NCI-H2107 treated with DMSO at 0.1 percent for 48 hours (cell line): ENCODE data around the gene PRRT1B.

ENCODE experiments used
- DNase-seq: peaks from one replicate; lab custom pipeline; 2025; ENCODE audit not compliant: unreplicated experiment; lab: John Stamatoyannopoulos, UW

Gene PRRT1B

GRCh38 chr9:131522257-131523085 is 22.9 kb upstream of the PRRT1B start:
- DNase-seq = no peak

GRCh38 chr9:131523086-131523388 is 22.3 kb upstream of the PRRT1B start:
- no peak for DNase-seq

- DNase-seq = no peak
These were observed 21.6 kb upstream of the PRRT1B start for GRCh38 chr9:131523451-131524435.

DNA sequence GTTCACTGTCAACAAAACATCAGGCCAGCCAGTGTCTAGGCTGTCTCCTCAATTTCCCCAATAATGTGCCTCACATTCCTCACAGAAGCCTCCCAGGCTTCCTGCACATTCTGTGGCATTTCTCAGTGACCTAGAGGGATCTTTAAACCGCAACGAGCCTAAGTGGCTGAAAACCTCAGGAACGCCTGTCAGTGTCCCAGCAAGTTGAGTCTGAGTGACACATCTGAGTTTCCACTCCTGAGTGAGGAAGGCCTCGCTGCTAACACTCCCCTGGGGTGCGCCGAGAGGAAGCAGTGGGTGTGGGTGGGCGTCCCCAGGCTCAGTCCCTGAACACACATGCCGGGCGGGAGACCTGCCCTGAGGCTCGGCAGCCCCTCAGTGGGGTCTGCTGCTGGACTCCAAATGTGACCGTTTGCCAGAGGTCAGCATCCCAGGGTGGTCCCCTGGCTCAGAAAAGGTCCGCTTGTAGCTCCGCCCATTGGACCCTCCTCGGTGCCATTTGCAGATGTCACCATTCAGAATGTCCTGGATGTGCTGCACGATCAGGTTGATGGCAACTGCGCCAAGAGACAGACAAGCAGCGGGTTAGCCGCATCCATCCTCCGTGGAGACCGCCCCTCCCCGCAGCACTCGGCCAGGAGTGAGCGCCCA is 20.5 kb upstream of the PRRT1B start:
- DNase-seq = no peak

DNA sequence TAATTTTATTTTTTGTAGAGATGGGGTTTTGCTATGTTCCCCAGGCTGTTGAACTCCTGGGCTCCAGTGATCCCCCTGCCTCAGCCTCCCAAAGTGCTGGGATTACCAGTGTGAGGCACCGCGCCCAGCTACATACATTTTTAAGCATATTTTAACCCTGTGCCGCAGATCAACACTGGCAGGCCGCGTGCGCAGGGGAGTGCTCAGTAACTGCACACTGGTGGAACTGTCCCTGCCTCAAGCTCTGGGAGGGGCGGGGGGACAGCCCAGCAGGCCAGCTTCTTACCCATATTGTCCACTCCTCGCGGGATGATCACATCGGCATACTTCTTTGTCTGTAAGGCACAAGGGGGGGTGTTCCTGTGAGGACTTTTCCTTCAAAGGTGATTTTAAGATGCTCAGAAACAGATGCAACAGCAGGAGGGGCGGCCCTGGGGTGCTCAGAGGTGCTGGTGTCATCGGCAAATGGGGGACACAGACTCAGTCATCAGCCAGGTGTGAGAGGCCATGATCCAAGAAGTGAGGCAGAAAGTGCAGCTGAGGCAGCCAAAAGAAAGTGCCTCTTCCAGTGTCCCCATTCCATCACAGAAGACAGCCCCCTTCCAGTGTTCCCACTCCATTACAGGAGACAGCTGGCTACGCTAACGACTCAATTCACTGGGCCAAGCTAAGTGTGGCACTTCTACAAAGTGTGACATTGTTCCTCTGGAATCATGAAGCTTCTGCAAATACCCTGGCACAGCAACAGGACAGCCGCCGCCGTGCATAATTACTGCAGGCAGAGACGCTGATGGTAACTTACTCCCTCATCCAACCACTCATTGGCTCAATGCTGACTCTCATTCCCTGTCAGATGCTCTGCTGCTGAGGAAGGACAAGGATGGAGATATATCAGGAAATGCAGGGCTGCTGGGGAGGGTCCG is 19.4 kb upstream of the PRRT1B start:
- DNase-seq = no peak

- DNase-seq = no peak
These were observed 17.1 kb upstream of the PRRT1B start for GRCh38 chr9:131528186-131528585.

DNA sequence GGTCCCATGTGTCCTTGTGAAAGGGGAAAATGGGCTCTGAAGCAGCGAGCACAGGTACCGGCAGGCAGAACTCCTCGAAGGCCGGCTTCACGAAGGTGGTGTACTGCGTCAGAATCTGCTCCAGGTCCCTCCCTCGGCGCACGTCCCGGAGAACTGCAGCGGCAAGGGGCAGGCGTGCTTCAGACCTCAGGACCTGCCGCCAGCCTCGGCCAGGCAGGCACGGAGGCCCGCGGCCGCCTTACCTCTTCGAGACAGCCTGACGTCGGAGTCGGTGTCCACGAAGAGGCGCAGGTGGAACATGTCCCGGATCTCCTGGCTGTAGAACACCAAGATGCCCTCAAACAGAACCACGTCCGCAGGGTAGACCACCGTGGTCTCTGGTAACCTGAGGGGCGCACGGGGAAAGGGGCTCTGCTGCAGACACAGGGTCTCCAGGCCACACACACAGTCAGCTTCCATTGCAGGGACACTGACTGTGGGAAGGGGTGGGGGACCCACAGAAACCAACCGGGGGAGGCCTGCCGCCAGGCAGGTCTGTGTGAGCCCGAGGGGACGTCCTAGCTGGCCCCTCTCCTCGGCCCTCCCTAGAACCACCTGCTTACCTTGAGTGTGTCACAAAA is 16.3 kb upstream of the PRRT1B start:
- DNase-seq = no peak

DNA sequence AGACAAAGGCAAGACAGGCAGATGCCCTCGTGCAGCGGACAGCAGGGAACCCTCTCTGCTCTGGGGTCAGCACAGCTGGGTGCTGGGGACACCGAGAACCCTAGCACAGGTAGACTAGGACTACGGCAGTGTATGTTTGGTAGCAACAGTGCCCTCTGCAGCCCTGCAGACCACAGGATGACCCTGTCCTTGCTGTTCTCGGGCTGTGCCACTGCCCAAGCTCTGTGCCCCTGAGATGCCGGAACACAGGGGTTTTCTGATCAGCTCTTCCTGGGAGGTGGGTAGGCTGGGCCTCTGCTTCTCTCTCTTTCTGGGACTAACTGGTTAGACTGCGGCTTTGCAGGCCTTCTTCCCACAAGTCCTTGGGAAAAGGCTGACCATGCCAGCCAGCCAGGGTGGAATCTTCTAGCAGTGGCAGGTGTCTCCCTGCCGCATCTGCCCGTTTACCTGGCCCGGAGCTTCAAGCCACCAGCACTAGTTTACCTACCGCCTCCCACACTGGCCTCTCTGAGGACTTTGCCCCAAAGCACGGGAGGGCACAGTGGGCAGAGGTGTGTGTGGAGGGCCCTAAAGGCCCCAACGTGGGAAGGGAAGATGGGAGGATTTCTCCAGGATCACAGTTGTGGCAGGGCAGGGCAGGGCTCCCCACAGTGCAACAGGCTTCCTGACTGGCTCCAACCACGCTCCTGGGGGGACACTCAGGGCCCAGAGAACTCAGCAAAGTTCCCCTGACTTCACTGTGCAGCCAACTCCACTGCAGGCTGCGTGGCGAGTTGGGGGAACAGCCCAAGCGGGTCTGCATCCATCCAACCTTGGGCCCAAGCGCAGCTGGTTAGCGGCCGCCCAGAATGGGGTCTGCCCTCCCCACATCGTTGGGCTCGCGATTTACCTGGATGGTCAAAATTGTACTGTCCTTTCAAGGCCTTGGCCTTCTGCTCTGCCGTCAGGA is 15.5 kb upstream of the PRRT1B start:
- no peak for DNase-seq

DNA sequence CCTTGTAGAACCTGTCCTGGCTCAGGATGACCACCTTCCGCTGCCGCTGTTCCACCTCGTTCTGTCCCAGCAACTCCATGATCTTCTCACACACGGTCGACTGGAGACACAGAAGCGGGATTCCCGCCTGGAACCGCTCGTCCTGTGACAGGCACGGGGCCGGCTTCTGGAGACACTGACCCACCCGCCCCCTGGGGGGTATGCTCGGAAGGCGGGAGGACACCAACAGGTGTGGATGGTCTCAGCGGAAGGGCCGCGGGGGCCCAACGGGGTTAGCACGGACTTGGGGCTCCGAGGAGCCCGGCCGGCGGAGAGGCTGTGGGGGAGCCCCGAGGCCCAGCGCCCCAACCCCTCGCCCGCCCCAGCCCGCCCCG is 14.8 kb upstream of the PRRT1B start:
- no peak for DNase-seq

GRCh38 chr9:131530920-131531832 is 14.1 kb upstream of the PRRT1B start, which contains the start of gene UCK1:
Gene UCK1 (minus strand): TSS chr9:131531263. CDS start chr9:131531174, 89 bp downstream.
- DNase-seq = peak; percentile 21

DNA sequence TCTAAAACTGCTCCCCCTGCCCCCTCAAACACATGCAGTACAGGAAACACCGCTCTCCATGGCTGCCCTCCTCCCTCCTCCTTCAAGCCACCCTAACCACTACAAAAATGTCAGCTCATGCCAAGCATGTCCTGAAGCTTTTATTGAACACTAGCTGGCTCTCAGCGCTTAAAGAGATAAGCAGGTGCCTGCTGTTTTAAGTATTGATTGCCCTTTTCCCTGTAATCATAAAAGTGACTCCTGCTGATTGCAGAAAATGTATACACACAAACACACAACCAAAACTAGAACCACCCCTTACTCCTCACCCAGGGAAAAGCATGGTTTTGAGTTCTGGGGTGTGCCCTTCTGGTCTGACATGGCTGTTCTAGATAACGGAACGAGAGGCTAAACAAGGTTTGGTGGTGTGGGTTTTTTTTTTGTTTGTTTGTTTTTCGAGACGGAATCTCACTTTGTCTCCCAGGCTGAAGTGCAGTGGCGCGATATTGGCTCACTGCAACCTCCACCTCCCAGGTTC is 10.5 kb upstream of the PRRT1B start:
- DNase-seq = peak; percentile 78

- no peak for DNase-seq
These were observed 7.4 kb upstream of the PRRT1B start for GRCh38 chr9:131537946-131538345.

- DNase-seq = no peak
These were observed 6.0 kb upstream of the PRRT1B start for GRCh38 chr9:131539223-131539923.

GRCh38 chr9:131543141-131543540 is 2.2 kb upstream of the PRRT1B start:
- no peak for DNase-seq

GRCh38 chr9:131545786-131546335 is 538 bp downstream of the PRRT1B start:
- DNase-seq = no peak

GRCh38 chr9:131546336-131547084 is 1.2 kb downstream of the PRRT1B start:
- DNase-seq = no peak
